Neural cell (in vitro differentiated cells): Measurements from ENCODE around the gene CLIP4. TPM values are rescaled to one million over a fixed set of nuclear protein-coding genes. Genes with fewer than 3 reads are reported as not detected.

Source experiments
- H2AFZ ChIP-seq: fragments of 200-600, 300-800 bp; sonication (generic), shearing (Covaris generic); 2 replicates; pipeline ENCODE4 v1.6.0; 2014; ENCODE audit warnings: low read depth, mild to moderate bottlenecking, antibody characterized with exemption, low read length, moderate library complexity
- H3F3A ChIP-seq: fragments of 200-600 bp; shearing (Covaris generic); 2 replicates; pipeline ENCODE4 v1.6.1; 2016; ENCODE audit warnings: mild to moderate bottlenecking, moderate library complexity, mixed read lengths, antibody characterized with exemption, low read length; ENCODE audit not compliant: insufficient read depth, poor library complexity, severe bottlenecking
- H3K27ac ChIP-seq: fragments of 200-600, 300-800 bp; sonication (generic), shearing (Covaris generic); 2 replicates; pipeline ENCODE4 v1.5.1; 2014; ENCODE audit warnings: mild to moderate bottlenecking, low read length, moderate library complexity
- H3K27me3 ChIP-seq: fragments of 300-800, 200-600 bp; sonication (generic), shearing (Covaris generic); 2 replicates; pipeline ENCODE4 v1.6.0; 2014; ENCODE audit warnings: mild to moderate bottlenecking, low read depth, low read length, moderate library complexity; ENCODE audit not compliant: insufficient read depth
- H3K36me3 ChIP-seq: fragments of 300-800, 200-600 bp; sonication (generic), shearing (Covaris generic); 2 replicates; pipeline ENCODE4 v1.5.1; 2014; ENCODE audit warnings: mild to moderate bottlenecking, antibody characterized with exemption, low read length, moderate library complexity; ENCODE audit not compliant: insufficient read depth
- H3K4me2 ChIP-seq: fragments of 300-800, 200-600 bp; sonication (generic), shearing (Covaris generic); 2 replicates; pipeline ENCODE4 v1.6.0; 2014; ENCODE audit warnings: mild to moderate bottlenecking, low read length
- H3K4me3 ChIP-seq: fragments of 300-800, 200-600 bp; sonication (generic), shearing (Covaris generic); 2 replicates; pipeline ENCODE4 v1.5.1; 2014; ENCODE audit warnings: mild to moderate bottlenecking, low read length, moderate library complexity
- H3K79me2 ChIP-seq: fragments of 200-600 bp; shearing (Covaris generic); replicated peaks from 2 replicates; pipeline ENCODE4 v1.6.0; 2014; ENCODE audit warnings: mild to moderate bottlenecking, low read length, moderate library complexity; ENCODE audit not compliant: insufficient read depth
- H3K9ac ChIP-seq: fragments of 300-800, 200-600 bp; sonication (generic), shearing (Covaris generic); 2 replicates; pipeline ENCODE4 v1.6.1; 2016; ENCODE audit warnings: mild to moderate bottlenecking, low read length, mixed read lengths
- H3K9me2 ChIP-seq: fragments of 200-600 bp; shearing (Covaris generic); 2 replicates; pipeline ENCODE4 v1.6.1; 2016; ENCODE audit warnings: mild to moderate bottlenecking, low read length, mixed read lengths; ENCODE audit not compliant: insufficient read depth
- H3K9me3 ChIP-seq: fragments of 200-600, 300-800 bp; sonication (generic), shearing (Covaris generic); 2 replicates; pipeline ENCODE4 v1.6.1; 2016; ENCODE audit warnings: mild to moderate bottlenecking, mixed run types, low read length, moderate library complexity, mixed read lengths
- H4K20me1 ChIP-seq: fragments of 200-600 bp; shearing (Covaris generic); 2 replicates; pipeline ENCODE4 v1.6.1; 2016; ENCODE audit warnings: mild to moderate bottlenecking, mixed run types; ENCODE audit not compliant: insufficient read depth
- EP300 ChIP-seq: fragments of 450-650 bp; conservative IDR thresholded peaks from 2 replicates; pipeline ENCODE4 v1.6.1; 2014; ENCODE audit warnings: antibody characterized with exemption, mild to moderate bottlenecking, moderate library complexity; ENCODE audit not compliant: poor library complexity, severe bottlenecking
- EZH2 ChIP-seq: fragments of 200-600, 300-800 bp; shearing (Covaris generic), sonication (generic); IDR thresholded peaks from 2 replicates; pipeline ENCODE4 v1.6.1; 2014; ENCODE audit warnings: antibody characterized with exemption, low read length, borderline replicate concordance, mild to moderate bottlenecking; ENCODE audit not compliant: insufficient read depth, poor library complexity, severe bottlenecking
- MXI1 ChIP-seq: fragments of 450-650 bp; conservative IDR thresholded peaks from 2 replicates; pipeline ENCODE4 v1.6.1; 2014; ENCODE audit warnings: antibody characterized with exemption, mild to moderate bottlenecking; ENCODE audit not compliant: poor library complexity, severe bottlenecking
- RAD21 ChIP-seq: fragments of 450-650 bp; conservative IDR thresholded peaks from 2 replicates; pipeline ENCODE4 v1.6.1; 2014; ENCODE audit warnings: antibody characterized with exemption, mild to moderate bottlenecking, moderate library complexity
- REST ChIP-seq: IDR thresholded peaks from 2 replicates; pipeline ENCODE4 v1.6.1; 2012; ENCODE audit warnings: borderline replicate concordance
- SMC3 ChIP-seq: fragments of 450-650 bp; conservative IDR thresholded peaks from 2 replicates; pipeline ENCODE4 v1.6.1; 2014; ENCODE audit warnings: antibody characterized with exemption, mild to moderate bottlenecking, moderate library complexity; ENCODE audit not compliant: poor library complexity
- TAF1 ChIP-seq: IDR thresholded peaks from 2 replicates; pipeline ENCODE4 v1.6.1; 2012; ENCODE audit warnings: low read depth
- polyA plus RNA-seq: library from polyadenylated mRNA; depleted of rRNA; stranded (reverse); fragments of >200 nt; gene quantifications from 2 replicates; pipeline ENCODE4 v1.2.3, GENCODE V29; 2014
- TF ChIP-seq, protein P1 (sequence below): fragments of 450-650 bp; IDR thresholded peaks from 2 replicates; pipeline ENCODE4 v1.5.1; 2014; ENCODE audit warnings: antibody characterized with exemption, mild to moderate bottlenecking, moderate library complexity; ENCODE audit not compliant: poor library complexity, severe bottlenecking

The CLIP4 gene
- polyA plus RNA-seq, 1 donor from 2014 or later, result 10.2 TPM

DNA sequence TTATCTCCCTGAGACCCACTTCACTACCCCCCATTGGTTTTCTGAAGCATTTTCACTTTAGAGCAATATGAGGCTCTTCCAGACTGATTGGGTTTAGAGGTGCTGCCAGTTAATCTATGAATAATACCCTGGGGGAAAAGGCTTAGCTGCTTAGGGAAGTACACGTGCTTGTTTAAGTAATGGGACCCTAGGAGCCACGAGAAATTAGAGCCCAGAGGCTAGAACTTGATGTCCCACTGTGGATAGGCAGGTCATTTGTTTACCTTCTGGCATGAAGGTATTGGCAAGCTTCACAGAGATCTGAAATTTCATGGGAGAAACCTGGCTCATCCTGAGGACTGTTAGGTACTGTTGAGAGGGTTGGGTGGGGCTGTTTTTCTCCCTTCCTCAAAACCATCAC lies 59.7 kb downstream of the CLIP4 start:
- no peaks in the 10 kb centered on the region for H3K79me2 ChIP-seq
- H3K27ac ChIP-seq, result no peak overlapping the region
- H4K20me1 ChIP-seq, result no peaks in the 10 kb centered on the region
- no peaks in the 10 kb centered on the region for H3K27me3 ChIP-seq
- no peaks in the 10 kb centered on the region for H3F3A ChIP-seq
- no peaks in the 10 kb centered on the region for H3K9me2 ChIP-seq
- H3K4me3 ChIP-seq, result no peak overlapping the region
- no peak overlapping the region for H3K4me2 ChIP-seq
- no peaks in the 10 kb centered on the region for H3K9me3 ChIP-seq
- no peak for TF ChIP-seq REST
- TF ChIP-seq EP300, result no peak
- no peak for TF ChIP-seq EZH2
- no peak for TF ChIP-seq SMC3
- no peak for TF ChIP-seq MXI1
- no peak for TF ChIP-seq TAF1
- TF ChIP-seq, protein P1, sequence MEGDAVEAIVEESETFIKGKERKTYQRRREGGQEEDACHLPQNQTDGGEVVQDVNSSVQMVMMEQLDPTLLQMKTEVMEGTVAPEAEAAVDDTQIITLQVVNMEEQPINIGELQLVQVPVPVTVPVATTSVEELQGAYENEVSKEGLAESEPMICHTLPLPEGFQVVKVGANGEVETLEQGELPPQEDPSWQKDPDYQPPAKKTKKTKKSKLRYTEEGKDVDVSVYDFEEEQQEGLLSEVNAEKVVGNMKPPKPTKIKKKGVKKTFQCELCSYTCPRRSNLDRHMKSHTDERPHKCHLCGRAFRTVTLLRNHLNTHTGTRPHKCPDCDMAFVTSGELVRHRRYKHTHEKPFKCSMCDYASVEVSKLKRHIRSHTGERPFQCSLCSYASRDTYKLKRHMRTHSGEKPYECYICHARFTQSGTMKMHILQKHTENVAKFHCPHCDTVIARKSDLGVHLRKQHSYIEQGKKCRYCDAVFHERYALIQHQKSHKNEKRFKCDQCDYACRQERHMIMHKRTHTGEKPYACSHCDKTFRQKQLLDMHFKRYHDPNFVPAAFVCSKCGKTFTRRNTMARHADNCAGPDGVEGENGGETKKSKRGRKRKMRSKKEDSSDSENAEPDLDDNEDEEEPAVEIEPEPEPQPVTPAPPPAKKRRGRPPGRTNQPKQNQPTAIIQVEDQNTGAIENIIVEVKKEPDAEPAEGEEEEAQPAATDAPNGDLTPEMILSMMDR, result no peak
- no peak for TF ChIP-seq RAD21
- H3K36me3 ChIP-seq, result no peaks in the 10 kb centered on the region
- H2AFZ ChIP-seq, result no peak overlapping the region
- no peak overlapping the region for H3K9ac ChIP-seq

DNA sequence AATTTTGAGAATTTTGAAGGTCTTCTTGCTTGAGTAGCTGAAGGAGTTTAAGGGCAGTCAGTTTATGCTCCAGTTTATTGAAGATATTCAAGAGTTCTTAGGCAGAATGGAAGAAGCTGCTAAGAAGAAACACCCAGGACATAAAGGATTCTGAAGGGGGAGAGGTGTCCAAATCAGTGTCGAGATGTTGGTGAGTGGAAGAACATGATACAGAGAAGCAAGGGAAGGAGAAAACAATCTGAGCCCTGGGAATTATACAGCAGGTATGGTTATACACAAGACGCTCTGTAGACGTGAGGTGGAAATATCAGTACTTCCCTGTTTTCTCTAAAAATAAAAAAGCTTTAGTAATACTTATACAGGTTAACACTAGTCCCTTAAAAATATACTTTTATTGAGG lies 60.1 kb downstream of the CLIP4 start:
- H4K20me1 ChIP-seq, result no peaks in the 10 kb centered on the region
- TF ChIP-seq, protein P1, result no peak
- TF ChIP-seq RAD21, result no peak
- H3K9me3 ChIP-seq, result no peaks in the 10 kb centered on the region
- no peaks in the 10 kb centered on the region for H3K27me3 ChIP-seq
- H3K9me2 ChIP-seq, result no peaks in the 10 kb centered on the region
- no peaks in the 10 kb centered on the region for H3K36me3 ChIP-seq
- no peaks in the 10 kb centered on the region for H3K79me2 ChIP-seq
- H3K4me2 ChIP-seq, result no peak overlapping the region
- no peak overlapping the region for H3K27ac ChIP-seq
- no peak overlapping the region for H3K4me3 ChIP-seq
- H2AFZ ChIP-seq, result no peak overlapping the region
- no peaks in the 10 kb centered on the region for H3F3A ChIP-seq
- H3K9ac ChIP-seq, result no peak overlapping the region
